Stimulated activated CD4-positive, alpha-beta T cell treated with anti-CD3 and anti-CD28 coated beads, Interleukin-12 subunit alpha, Interleukin-12 subunit beta, amount 100 ng/mL, for 4 hours (primary cell): ENCODE results near the gene RIPK1.
"Not testable (repeated sequence)": the region's sequence is repeated elsewhere in the genome, so short reads cannot be mapped to it uniquely, and the experiment has no call there.

Experiments used
- DNase-seq: peaks from one replicate; pipeline ENCODE4 v3.0.0-alpha.2; 2020

Gene RIPK1

GRCh38 chr6:3068329-3069214, at the start of gene RIPK1:
Gene RIPK1 (plus strand): TSS chr6:3068494. CDS start chr6:3076824, 8,330 bp downstream.
- peak; percentile 95 for DNase-seq

- no peak for DNase-seq
Observed at GRCh38 chr6:3019065-3019464, 49.2 kb upstream of the RIPK1 start.

- no peak for DNase-seq
Observed at GRCh38 chr6:3019749-3020320, 48.5 kb upstream of the RIPK1 start.

GRCh38 chr6:3020976-3021598, 47.2 kb upstream of the RIPK1 start:
- not testable (repeated sequence) for DNase-seq

GRCh38 chr6:3022765-3023662, 45.3 kb upstream of the RIPK1 start:
- peak; percentile 39 for DNase-seq

- DNase-seq: peak; percentile 89
Observed at GRCh38 chr6:3023663-3024483, 44.4 kb upstream of the RIPK1 start.

- no peak for DNase-seq
Observed at GRCh38 chr6:3026791-3027626, 41.3 kb upstream of the RIPK1 start.

- DNase-seq: not testable (repeated sequence)
Observed at GRCh38 chr6:3028156-3028555, 40.1 kb upstream of the RIPK1 start.

GRCh38 chr6:3031857-3032640, 36.2 kb upstream of the RIPK1 start:
- no peak for DNase-seq

GRCh38 chr6:3032986-3033385, 35.3 kb upstream of the RIPK1 start:
- DNase-seq: no peak

- no peak for DNase-seq
Observed at GRCh38 chr6:3033652-3034051, 34.6 kb upstream of the RIPK1 start.

- DNase-seq: no peak
Observed at GRCh38 chr6:3035397-3035796, 32.9 kb upstream of the RIPK1 start.

GRCh38 chr6:3036861-3037637, 31.2 kb upstream of the RIPK1 start:
- no peak for DNase-seq

GRCh38 chr6:3037638-3038365, 30.5 kb upstream of the RIPK1 start:
- no peak for DNase-seq

GRCh38 chr6:3039384-3039783, 28.9 kb upstream of the RIPK1 start:
- no peak for DNase-seq

GRCh38 chr6:3041147-3041546, 27.1 kb upstream of the RIPK1 start:
- no peak for DNase-seq

GRCh38 chr6:3041606-3042005, 26.7 kb upstream of the RIPK1 start:
- DNase-seq: no peak

- no peak for DNase-seq
Observed at GRCh38 chr6:3045369-3045768, 22.9 kb upstream of the RIPK1 start.

- no peak for DNase-seq
Observed at GRCh38 chr6:3045777-3046176, 22.5 kb upstream of the RIPK1 start.
